HG03025 (cell line): ENCODE data around the gene FPGS.

Experiments used
- ATAC-seq: cut with Tn5 transposase; IDR thresholded peaks from one replicate; pipeline ENCODE4 v1.9.1; 2021; ENCODE audit warnings: mild to moderate bottlenecking, moderate library complexity; ENCODE audit not compliant: unreplicated experiment, low FRiP score

Gene FPGS

DNA sequence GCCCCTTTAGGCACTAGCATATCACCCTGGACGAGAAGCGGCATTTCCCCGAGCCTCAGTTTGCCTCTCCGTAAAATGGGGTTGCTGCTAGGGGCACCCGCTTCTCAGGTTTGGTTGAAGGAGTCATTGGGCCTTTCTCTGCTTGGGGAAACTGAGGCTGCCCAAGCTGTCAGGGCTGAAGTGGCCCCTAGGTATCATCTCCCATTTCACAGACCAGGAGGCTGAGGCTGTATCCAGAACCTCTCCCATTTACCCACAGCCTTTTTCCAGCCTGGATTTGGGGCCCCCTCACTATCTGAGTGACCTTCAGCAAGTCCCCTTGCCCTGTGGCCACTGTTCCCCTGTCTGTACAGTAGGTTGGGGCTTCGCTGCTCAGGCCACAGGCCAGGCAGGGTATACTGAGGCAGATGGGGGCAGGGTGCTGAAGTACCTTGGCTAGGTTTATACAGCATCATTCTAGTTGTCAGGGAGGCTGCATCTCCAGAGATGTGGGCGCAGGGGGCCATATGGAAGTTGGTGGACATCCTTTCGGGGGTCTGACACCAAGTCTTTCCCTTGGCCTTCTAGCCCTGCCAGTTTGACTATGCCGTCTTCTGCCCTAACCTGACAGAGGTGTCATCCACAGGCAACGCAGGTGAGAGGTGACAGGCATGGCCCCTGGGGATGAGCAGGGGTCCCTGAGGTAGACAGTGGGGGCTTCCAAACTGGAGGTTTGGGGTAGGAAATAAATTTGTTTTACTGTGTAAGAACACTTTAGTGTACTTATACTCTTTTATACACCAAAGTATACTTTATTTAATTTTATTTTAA, 7.9 kb downstream of the FPGS start:
- ATAC-seq, result no peak

DNA sequence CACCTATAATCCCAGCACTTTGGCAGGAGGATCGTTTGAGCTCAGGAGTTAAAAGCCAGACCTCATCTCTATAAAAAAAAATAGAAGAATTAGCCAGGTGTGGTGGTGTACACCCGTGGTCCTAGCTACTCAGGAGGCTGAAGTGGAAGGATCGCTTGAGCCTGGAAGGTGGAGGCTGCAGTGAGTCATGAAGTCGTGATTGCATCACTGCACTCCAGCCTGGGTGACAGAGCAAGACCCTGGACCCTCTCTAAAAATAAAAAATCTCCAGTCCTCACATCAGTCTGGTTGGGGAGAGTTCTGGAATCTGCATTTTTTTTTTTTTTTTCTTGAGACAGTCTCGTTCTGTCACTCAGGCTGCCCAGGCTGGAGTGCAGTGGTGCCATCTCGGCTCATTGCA, 9.3 kb downstream of the FPGS start:
- ATAC-seq, result no peak

- no peak for ATAC-seq
Measured at GRCh38 chr9:127812936-127813675, 10.4 kb downstream of the FPGS start.

DNA sequence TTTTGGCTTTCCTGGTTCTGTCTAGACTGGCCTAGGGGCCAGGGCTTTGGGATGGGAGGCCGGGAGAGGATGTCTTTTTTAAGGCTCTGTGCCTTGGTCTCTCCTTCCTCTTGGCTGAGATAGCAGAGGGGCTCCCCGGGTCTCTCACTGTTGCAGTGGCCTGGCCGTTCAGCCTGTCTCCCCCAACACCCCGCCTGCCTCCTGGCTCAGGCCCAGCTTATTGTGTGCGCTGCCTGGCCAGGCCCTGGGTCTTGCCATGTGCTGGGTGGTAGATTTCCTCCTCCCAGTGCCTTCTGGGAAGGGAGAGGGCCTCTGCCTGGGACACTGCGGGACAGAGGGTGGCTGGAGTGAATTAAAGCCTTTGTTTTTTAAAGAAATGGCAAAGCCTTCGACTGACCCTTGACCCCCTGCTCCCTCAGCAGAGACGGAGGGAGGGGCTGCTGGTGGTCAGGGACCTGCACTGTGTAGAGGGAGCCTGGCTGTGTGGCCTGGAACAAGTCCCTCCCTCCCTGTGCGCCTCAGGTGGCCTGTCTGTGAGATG, 11.1 kb downstream of the FPGS start:
- no peak for ATAC-seq

- no peak for ATAC-seq
Measured at GRCh38 chr9:127814619-127815511, 12.2 kb downstream of the FPGS start.

DNA sequence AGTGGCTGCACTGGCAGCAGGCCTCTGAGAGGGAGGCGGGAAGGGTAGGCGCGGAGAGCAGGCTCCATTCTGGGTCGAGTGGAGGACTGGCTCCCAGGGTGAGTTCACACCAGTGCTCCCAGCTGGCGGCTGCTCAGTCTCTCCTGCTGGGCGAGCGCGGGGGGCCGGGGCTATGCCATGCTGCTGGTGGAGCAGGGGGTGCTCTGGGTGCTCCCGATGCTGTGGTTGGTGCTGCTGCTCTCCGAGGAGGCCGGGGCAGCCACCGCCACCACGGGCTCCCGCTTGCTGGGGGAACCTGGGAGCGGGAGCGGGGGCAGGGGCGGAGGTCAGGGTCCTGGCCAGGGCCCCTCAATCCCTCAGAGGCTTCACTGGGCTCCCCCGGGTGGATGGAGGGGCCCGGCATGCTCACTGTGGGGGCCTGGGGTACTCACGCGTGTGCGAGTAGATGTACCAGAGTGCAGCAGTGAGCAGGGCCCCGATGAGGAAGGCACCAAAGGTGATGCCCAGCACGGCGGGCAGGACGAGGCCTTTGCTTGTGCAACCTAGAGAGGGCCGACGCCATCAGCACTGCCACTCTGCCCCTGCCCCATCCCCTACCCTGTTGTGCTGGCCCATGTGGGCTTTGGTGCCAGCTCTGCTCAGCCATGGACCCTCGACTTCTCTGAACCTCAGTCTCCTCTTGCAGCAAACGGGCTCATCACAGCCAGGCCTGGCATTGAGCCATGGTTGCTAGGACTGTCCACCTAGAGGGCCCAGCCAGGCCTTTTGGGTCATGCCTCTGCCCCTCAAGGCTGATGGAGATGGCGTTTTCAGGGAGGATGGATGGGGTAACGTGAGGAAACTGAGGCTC, 13.1 kb downstream of the FPGS start:
- ATAC-seq, result no peak

DNA sequence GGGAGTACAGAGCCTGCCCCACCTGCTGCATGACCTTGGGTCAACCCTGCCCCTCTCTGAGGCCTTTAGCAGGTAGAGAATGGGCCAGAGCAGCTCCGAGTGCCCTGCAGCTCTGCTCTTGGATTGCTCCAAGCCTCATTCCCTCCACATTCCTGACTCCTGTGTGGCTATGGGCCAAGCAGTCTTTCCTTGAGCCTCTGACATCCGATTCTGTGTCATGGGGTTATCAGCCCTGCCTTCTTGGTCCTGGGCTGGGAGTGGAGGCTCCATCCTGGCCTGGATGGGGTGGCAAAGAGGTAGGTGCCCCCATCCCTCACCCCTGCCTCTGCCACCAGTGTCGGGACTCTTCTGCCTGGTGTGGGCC, 13.7 kb downstream of the FPGS start:
- ATAC-seq, result no peak

- ATAC-seq, result no peak
Measured at GRCh38 chr9:127816728-127817127, 14.0 kb downstream of the FPGS start.

DNA sequence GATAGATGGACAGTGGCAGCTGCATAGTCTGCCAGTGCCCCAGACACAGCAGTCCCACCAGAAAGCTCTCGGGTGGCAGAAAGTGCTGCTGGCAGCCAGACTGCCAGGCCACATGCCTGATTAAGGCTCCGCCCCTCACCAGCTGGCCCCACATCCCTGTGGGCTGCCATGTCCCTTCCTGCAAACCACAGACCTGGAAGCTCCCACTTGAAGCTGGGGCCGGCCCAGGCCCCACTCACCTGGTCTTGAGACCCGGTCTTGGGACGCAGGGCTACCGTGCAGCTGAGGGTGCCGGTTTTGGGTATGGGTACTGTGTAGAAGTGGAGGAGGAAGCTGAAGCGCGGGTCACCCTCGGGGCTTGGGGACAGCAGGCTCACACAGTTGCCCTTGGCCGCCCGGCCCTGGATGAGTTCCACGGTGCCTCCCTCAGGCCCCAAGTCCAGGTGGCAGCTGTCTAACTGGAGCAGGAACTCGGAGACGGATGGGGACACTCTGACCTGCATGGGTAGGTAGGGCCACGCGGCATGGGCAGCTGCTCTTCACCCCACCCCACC, 15.3 kb downstream of the FPGS start:
- ATAC-seq, result no peak

DNA sequence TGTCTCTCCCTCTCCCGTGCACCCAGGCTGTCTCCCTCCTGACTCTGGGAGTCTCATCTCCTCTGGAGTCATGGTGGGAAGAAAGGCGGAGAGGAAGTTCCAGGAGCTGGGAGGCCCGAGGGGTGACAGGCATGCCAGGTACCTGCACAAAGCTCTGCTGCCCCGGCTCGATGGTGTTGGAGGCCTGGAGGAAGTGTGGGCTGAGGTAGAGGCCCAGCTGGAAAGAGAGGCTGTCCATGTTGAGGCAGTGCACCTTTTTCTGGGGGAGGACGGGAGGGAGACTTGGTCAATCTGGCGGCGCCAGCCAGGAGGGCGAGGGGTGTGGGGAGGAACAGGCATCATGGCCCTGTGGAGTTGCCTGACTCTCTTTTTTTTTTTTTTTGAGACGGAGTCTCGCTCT, 15.9 kb downstream of the FPGS start:
- ATAC-seq, result no peak

DNA sequence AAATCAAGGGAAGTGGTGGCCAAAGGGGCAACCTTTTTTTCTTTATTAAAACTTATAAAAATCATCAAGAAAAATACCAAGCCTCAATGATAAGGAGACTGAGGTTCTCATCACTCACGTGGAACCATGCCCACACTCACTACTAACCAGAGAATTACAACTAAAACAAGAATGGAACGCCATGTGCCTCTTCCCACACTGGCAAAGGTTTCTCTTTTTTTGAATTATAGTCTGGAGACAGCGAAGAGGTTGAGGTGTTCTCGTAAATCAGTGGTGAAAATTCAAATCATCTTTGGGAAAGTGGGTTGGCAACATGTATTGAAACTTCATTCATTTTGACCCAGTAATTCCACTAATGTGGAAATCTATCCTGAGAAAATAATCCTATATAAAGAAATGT, 19.4 kb downstream of the FPGS start:
- ATAC-seq, result no peak

DNA sequence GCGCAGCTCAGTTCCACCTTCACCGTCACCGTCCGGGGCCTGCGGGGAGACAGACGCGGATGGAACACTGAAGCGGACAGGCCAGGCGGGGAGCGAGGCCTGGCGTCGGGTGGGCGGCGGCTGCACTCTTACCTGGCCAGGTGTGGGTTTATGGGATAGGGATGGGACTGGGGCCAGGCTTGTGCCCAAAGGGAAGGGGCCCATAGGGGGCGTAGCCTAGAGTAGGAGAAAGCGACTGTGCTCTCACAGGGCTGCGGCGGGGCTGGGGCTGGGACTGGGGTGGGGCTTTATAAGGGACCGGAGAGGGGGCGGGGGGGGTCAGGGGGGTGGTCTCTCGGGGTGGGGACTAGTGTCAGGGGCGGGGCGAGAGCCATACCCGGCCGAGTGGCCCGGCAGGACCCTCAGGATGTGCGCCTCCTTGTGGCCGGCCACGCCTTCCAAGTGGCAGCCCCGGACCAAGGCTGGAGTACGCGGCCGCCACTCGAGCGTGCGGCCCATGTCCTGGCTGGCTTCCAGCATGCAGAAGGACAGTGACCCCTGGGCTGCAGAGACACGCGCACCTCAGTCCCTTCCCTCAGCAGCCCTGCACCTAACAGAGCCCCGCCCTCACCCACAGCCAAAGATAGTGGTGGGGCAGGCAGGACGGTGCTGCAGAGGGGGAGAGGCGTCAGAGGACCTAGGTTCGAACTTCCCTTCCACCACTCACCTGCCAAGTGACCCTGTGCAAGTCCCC, 22.8 kb downstream of the FPGS start:
- no peak for ATAC-seq

GRCh38 chr9:127826253-127826913, 23.7 kb downstream of the FPGS start:
- ATAC-seq, result no peak

DNA sequence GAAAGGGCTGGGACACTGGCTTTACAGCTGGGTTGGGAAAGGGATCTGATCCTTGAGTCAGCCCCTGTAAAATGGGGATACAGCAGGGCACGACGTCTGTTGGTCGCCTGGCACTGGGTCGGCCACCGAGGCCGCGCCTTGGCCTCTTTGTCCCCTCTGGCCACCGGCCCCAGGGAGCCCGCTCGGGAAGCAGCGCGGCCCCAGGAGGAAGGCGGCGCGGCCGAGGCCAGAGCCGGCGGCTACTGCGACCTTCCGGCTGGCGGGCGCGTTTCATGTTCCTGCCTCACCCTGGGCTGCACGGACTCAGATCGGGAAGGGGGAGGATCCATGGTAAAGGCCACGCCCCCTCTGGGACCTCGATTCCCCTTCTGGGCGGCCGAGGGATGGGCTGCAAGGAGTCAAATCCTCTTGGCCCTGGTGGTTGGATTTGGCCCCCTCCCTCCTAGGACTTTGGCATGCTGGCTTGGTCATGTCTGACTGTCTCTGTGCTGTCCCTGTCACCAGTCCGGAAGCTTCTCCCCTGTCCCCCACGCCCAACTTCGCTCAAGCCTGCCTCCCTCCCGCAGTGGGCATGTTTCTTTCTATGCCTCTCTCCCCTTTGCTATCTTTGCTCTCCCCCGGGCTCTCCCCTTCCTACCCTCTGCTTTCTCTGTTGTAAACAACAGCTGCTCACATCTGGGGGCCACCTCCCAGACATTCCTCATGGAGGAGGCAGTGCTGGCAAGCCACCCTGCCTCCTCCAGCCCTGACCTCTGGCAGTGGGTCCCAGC, 25.8 kb downstream of the FPGS start:
- no peak for ATAC-seq

DNA sequence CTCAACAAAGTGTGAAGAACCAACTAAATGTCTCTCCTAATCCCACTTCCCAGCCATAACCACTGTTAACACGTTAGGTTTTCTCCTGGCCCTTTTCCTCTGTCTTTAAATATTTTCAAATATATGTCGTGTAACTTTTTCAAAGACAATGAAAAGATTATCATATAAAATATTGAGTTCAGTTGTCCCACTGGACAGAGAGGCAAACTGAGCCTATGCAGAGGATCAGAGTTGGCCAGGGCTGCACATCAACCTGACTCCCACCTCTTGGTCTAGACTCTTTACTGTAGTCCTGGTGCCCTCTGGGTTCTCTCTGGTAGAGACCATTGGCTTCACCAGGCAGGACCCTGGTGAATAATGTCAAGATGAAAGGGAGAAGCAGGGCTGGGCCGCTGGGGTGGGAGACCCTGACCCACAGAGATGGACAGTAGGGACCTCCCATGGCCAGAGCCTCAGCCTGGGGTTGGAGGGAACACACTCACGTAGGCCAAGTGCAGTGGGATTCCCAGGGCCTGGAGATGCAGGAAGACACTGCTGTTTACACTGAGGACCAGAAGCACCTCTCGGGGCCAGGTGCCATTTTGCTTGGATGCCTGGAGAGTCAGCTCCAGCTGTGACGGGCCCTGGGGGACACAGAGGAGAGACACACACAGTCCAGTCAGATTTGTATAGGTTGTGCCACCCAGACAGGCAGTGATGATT, 26.7 kb downstream of the FPGS start:
- ATAC-seq, result no peak

GRCh38 chr9:127832248-127832647, 29.6 kb downstream of the FPGS start:
- no peak for ATAC-seq

DNA sequence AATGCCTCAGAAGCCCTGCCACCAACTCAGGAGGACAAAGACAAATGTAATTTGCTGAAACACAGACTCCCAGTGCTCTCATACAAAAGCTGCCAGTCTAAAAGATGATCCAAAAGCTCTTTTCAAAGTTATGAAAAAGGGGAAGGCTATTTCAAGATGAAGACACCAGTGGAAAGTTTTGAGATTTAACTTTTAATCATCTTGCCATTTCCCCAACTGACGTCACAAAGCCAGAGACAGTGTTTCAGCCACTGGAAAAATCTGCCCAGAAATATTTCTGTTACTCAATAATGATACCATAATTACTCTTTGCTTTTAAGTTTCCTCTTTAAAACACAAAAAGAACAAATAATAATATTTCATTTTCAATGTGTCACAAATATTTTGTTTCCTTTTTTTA, 30.9 kb downstream of the FPGS start:
- no peak for ATAC-seq
